H9 (cell line): ENCODE results near the gene HDAC1. TPM values are rescaled to one million over a fixed set of nuclear protein-coding genes. Genes with fewer than 3 reads are reported as not detected.
A peak's percentile ranks its signal among the peaks of the same experiment; 100 is the strongest.

ENCODE experiments used
- DNase-seq: peaks from one replicate; pipeline ENCODE4 v3.0.0-alpha.2; 2017
- H2AFZ ChIP-seq: one replicate; pipeline ENCODE4 v1.6.1; 2013; ENCODE audit warnings: mild to moderate bottlenecking, low read length, control low read depth, moderate library complexity
- H2AK5ac ChIP-seq: 2 replicates; pipeline ENCODE4 v1.6.1; 2013; ENCODE audit warnings: low read length, control low read depth, mixed read lengths; ENCODE audit not compliant: insufficient read length
- H2BK120ac ChIP-seq: one replicate; pipeline ENCODE4 v1.6.1; 2013; ENCODE audit warnings: low read depth, mild to moderate bottlenecking, low read length, control low read depth, inconsistent platforms; ENCODE audit not compliant: poor library complexity, severe bottlenecking
- H2BK12ac ChIP-seq: 2 replicates; pipeline ENCODE4 v1.6.1; 2013; ENCODE audit warnings: low read length, control low read depth, mixed read lengths, low read depth; ENCODE audit not compliant: insufficient read length
- H2BK15ac ChIP-seq: 2 replicates; pipeline ENCODE4 v1.6.1; 2013; ENCODE audit warnings: low read depth, low read length, control low read depth
- H2BK20ac ChIP-seq: one replicate; pipeline ENCODE4 v1.6.1; 2013; ENCODE audit warnings: low read depth, mild to moderate bottlenecking, low read length, control low read depth, inconsistent platforms; ENCODE audit not compliant: poor library complexity, severe bottlenecking
- H2BK5ac ChIP-seq: 2 replicates; pipeline ENCODE4 v1.6.1; 2013; ENCODE audit warnings: low read length, control low read depth, mixed read lengths; ENCODE audit not compliant: insufficient read length
- H3K14ac ChIP-seq: 2 replicates; pipeline ENCODE4 v1.6.1; 2013; ENCODE audit warnings: low read length, control low read depth; ENCODE audit not compliant: insufficient read depth
- H3K18ac ChIP-seq: 2 replicates; pipeline ENCODE4 v1.6.1; 2013; ENCODE audit warnings: low read depth, mild to moderate bottlenecking, mixed read lengths, low read length, control low read depth; ENCODE audit not compliant: insufficient read length
- H3K23ac ChIP-seq: 2 replicates; pipeline ENCODE4 v1.6.1; 2013; ENCODE audit warnings: low read length, control low read depth, mixed read lengths, low read depth; ENCODE audit not compliant: insufficient read length
- H3K23me2 ChIP-seq: 2 replicates; pipeline ENCODE4 v1.6.1; 2013; ENCODE audit warnings: low read depth, mild to moderate bottlenecking, mixed read lengths, low read length, control low read depth; ENCODE audit not compliant: insufficient read length, poor library complexity, severe bottlenecking
- H3K27ac ChIP-seq: 2 replicates; pipeline ENCODE4 v1.5.1; 2013; ENCODE audit warnings: low read length, control low read depth, mixed read lengths, low read depth; ENCODE audit not compliant: insufficient read length
- H3K27me3 ChIP-seq: 2 replicates; pipeline ENCODE4 v1.6.1; 2013; ENCODE audit warnings: low read length, control low read depth, inconsistent platforms; ENCODE audit not compliant: insufficient read depth
- H3K4ac ChIP-seq: 2 replicates; pipeline ENCODE4 v1.6.1; 2013; ENCODE audit warnings: low read depth, mild to moderate bottlenecking, control low read depth, inconsistent platforms, low read length, moderate library complexity
- H3K4me1 ChIP-seq: 2 replicates; pipeline ENCODE4 v1.6.1; 2013; ENCODE audit warnings: low read length, control low read depth, inconsistent platforms; ENCODE audit not compliant: insufficient read depth
- H3K4me2 ChIP-seq: 2 replicates; pipeline ENCODE4 v1.6.1; 2013; ENCODE audit warnings: low read length, control low read depth, mixed read lengths; ENCODE audit not compliant: insufficient read length, insufficient read depth
- H3K56ac ChIP-seq: 2 replicates; pipeline ENCODE4 v1.6.1; 2013; ENCODE audit warnings: low read depth, mild to moderate bottlenecking, mixed read lengths, low read length, control low read depth; ENCODE audit not compliant: insufficient read length
- H3K79me1 ChIP-seq: 2 replicates; pipeline ENCODE4 v1.6.1; 2013; ENCODE audit warnings: low read depth, mild to moderate bottlenecking, moderate library complexity, low read length, control low read depth, inconsistent platforms; ENCODE audit not compliant: insufficient read depth, poor library complexity, severe bottlenecking
- H3K79me2 ChIP-seq: 2 replicates; pipeline ENCODE4 v1.6.1; 2013; ENCODE audit warnings: low read length, control low read depth, inconsistent platforms; ENCODE audit not compliant: insufficient read depth
- H3K9ac ChIP-seq: 2 replicates; pipeline ENCODE4 v1.6.1; 2013; ENCODE audit warnings: low read length, control low read depth, mixed read lengths; ENCODE audit not compliant: insufficient read length; ENCODE audit errors: extremely low read depth
- H3K9me3 ChIP-seq: one replicate; pipeline ENCODE4 v1.6.1; 2013; ENCODE audit warnings: low read depth, low read length, inconsistent platforms; ENCODE audit not compliant: control insufficient read depth
- H3T11ph ChIP-seq: one replicate; pipeline ENCODE4 v1.6.1; 2013; ENCODE audit warnings: mild to moderate bottlenecking, low read length, control low read depth, inconsistent platforms
- H4K20me1 ChIP-seq: one replicate; pipeline ENCODE4 v1.6.1; 2013; ENCODE audit not compliant: control insufficient read depth, insufficient read length, insufficient read depth
- H4K5ac ChIP-seq: 2 replicates; pipeline ENCODE4 v1.6.1; 2013; ENCODE audit warnings: low read depth, mild to moderate bottlenecking, mixed read lengths, low read length, control low read depth; ENCODE audit not compliant: insufficient read length
- H4K8ac ChIP-seq: replicated peaks from 2 replicates; pipeline ENCODE4 v1.6.1; 2013; ENCODE audit warnings: low read length, control low read depth, mixed read lengths, low read depth; ENCODE audit not compliant: insufficient read length
- H4K91ac ChIP-seq: 2 replicates; pipeline ENCODE4 v1.6.1; 2013; ENCODE audit warnings: low read depth, mild to moderate bottlenecking, moderate library complexity, mixed read lengths, low read length, control low read depth; ENCODE audit not compliant: insufficient read length
- H3K27ac Mint-ChIP-seq, 3 experiments: 2 replicates in 2 of 3; 3 replicates in 1 of 3; pipeline ENCODE4 v1.8.0; 2020 to 2021; ENCODE audit warnings: mixed read lengths in 3 of 3, mild to moderate bottlenecking in 1 of 3, moderate library complexity in 1 of 3
- H3K27me3 Mint-ChIP-seq: 2 replicates; pipeline ENCODE4 v1.8.0; 2021; ENCODE audit warnings: low read depth, mild to moderate bottlenecking, moderate library complexity, mixed read lengths
- H3K36me3 Mint-ChIP-seq, 3 experiments: 2 replicates in 2 of 3; 3 replicates in 1 of 3; pipeline ENCODE4 v1.8.0; 2020 to 2021; ENCODE audit warnings: low read depth in 3 of 3, mixed read lengths in 3 of 3; ENCODE audit not compliant: insufficient read depth in 1 of 3
- H3K4me1 Mint-ChIP-seq, 2 experiments: 2 replicates each; pipeline ENCODE4 v1.8.0; 2020; ENCODE audit warnings: mixed read lengths in 2 of 2
- H3K4me3 Mint-ChIP-seq, 2 experiments: 2 replicates in 1 of 2; 3 replicates in 1 of 2; pipeline ENCODE4 v1.8.0; 2020 to 2021; ENCODE audit warnings: mild to moderate bottlenecking in 2 of 2, mixed read lengths in 2 of 2, moderate library complexity in 1 of 2
- H3K9me3 Mint-ChIP-seq, 2 experiments: 2 replicates in 1 of 2; 3 replicates in 1 of 2; pipeline ENCODE4 v1.8.0; 2020; ENCODE audit warnings: mild to moderate bottlenecking in 2 of 2, mixed read lengths in 2 of 2, moderate library complexity in 1 of 2
- WGBS: extraction: QIAGEN DNeasy Blood & Tissue Kit; methylation state at CpG from one replicate; pipeline ENCODE4 v1.1.7; 2013; ENCODE audit warnings: missing lambda C conversion rate, low lambda C conversion rate, mixed read lengths; ENCODE audit not compliant: insufficient read length; ENCODE audit errors: extremely low coverage; 5-methylcytosine and 5-hydroxymethylcytosine counted together
- total RNA-seq: library from RNA; stranded (reverse); gene quantifications from 2 replicates; pipeline ENCODE4 v1.2.1, GENCODE V29; 2021
- TF ChIP-seq, protein P1 (sequence below): fragments of 200-600 bp; sonication (generic); conservative IDR thresholded peaks from 3 replicates; pipeline ENCODE4 v1.8.0; 2021; ENCODE audit warnings: antibody characterized with exemption, mild to moderate bottlenecking

The HDAC1 gene
- total RNA-seq, 1 experiment from 2014 or later: 162 TPM

DNA sequence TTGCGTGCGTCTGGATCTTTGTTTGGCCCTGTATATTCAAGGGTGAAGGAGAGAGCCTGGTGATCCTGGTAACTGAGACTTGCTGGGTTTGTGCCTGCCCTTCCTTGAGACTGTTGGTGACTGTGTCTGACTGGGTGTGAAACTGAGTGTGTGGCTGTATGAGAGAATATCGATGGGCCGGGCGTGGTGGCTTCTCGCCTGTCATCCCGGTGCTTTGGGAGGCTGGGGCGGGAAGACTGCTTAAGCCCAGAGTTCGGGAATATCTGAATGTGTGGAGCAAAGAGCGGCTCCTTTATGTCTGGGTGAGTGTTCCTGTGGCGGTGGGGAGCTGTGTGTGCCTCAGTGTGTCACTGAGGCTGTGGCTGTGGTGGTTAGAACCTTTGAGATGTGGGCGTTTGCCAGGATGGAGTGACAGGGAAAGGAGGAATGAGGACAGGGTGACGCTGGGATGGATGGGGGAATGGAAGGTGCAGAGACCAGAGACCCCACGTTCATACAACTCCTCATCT, 46.8 kb downstream of the HDAC1 start:
- no peak overlapping the region for H3K27ac Mint-ChIP-seq
- peaks cover 11% of the 10 kb centered on the region for H3K23me2 ChIP-seq
- no peak overlapping the region for H3K14ac ChIP-seq
- no peak overlapping the region for H3K4ac ChIP-seq
- TF ChIP-seq, protein P1, sequence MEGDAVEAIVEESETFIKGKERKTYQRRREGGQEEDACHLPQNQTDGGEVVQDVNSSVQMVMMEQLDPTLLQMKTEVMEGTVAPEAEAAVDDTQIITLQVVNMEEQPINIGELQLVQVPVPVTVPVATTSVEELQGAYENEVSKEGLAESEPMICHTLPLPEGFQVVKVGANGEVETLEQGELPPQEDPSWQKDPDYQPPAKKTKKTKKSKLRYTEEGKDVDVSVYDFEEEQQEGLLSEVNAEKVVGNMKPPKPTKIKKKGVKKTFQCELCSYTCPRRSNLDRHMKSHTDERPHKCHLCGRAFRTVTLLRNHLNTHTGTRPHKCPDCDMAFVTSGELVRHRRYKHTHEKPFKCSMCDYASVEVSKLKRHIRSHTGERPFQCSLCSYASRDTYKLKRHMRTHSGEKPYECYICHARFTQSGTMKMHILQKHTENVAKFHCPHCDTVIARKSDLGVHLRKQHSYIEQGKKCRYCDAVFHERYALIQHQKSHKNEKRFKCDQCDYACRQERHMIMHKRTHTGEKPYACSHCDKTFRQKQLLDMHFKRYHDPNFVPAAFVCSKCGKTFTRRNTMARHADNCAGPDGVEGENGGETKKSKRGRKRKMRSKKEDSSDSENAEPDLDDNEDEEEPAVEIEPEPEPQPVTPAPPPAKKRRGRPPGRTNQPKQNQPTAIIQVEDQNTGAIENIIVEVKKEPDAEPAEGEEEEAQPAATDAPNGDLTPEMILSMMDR: no peak
- DNase-seq: no peak
- no peak overlapping the region for H2BK15ac ChIP-seq
- no peak overlapping the region for H2BK120ac ChIP-seq
- H3K4me1 ChIP-seq: no peaks in the 10 kb centered on the region
- no peak overlapping the region for H2BK5ac ChIP-seq
- no peaks in the 10 kb centered on the region for H4K20me1 ChIP-seq
- no peak overlapping the region for H2AFZ ChIP-seq
- no peak overlapping the region for H3K23ac ChIP-seq
- H3K79me2 ChIP-seq: peaks cover 6% of the 10 kb centered on the region; the same call in 1 of the 2 replicates
- H3K4me2 ChIP-seq: no peak overlapping the region
- peaks cover 36% of the 10 kb centered on the region for H3K27me3 Mint-ChIP-seq
- no peak overlapping the region for H4K91ac ChIP-seq
- no peak overlapping the region for H2AK5ac ChIP-seq
- H3K9me3 ChIP-seq: no peaks in the 10 kb centered on the region
- H4K8ac ChIP-seq: no peak overlapping the region
- H3K56ac ChIP-seq: no peak overlapping the region
- H3K27me3 ChIP-seq: peaks cover 2% of the 10 kb centered on the region; the same call in 1 of the 2 replicates
- no CpG with 5 or more reads among the region's 14 CpGs for WGBS
- H3T11ph ChIP-seq: no peak overlapping the region
- peaks cover 11 to 14% (median 14%) of the 10 kb centered on the region in 3 experiments for H3K36me3 Mint-ChIP-seq
- no peak overlapping the region for H2BK20ac ChIP-seq
- no peaks in the 10 kb centered on the region; a peak in 1 of 5 replicates for H3K9me3 Mint-ChIP-seq
- no peaks in the 10 kb centered on the region for H3K79me1 ChIP-seq
- H3K27ac ChIP-seq: no peak overlapping the region
- no peak overlapping the region for H3K9ac ChIP-seq
- no peak overlapping the region for H4K5ac ChIP-seq
- peak overlapping the region in 1 of 2 experiments; percentile 4; a peak in 2 of 5 replicates for H3K4me3 Mint-ChIP-seq
- no peak overlapping the region for H2BK12ac ChIP-seq
- peaks cover 27 to 38% of the 10 kb centered on the region in 2 experiments for H3K4me1 Mint-ChIP-seq
- H3K18ac ChIP-seq: no peak overlapping the region
